GM12892 (cell line): ENCODE results near the gene KCNJ4.
"Not testable (repeated sequence)": the region's sequence is repeated elsewhere in the genome, so short reads cannot be mapped to it uniquely, and the experiment has no call there.

ENCODE experiments used
- DNase-seq: peaks from one replicate; pipeline ENCODE4 v3.0.0; 2011; ENCODE audit not compliant: insufficient read length
- FAIRE-seq: peaks from 2 replicates; lab custom pipeline; 2011; peaks lifted over from hg19 to GRCh38; lab: Jason Lieb, UNC
- POLR2A ChIP-seq: IDR thresholded peaks from 2 replicates; pipeline ENCODE4 v1.6.1; 2011; ENCODE audit warnings: low read depth, low read length, control low read depth
- POLR2AphosphoS5 ChIP-seq: IDR thresholded peaks from 2 replicates; pipeline ENCODE4 v1.6.1; 2011; ENCODE audit warnings: low read depth, low read length, control low read depth
- TAF1 ChIP-seq: IDR thresholded peaks from 2 replicates; pipeline ENCODE4 v1.6.1; 2011; ENCODE audit warnings: low read depth, mild to moderate bottlenecking, control low read depth, low read length, borderline replicate concordance

The KCNJ4 gene

DNA sequence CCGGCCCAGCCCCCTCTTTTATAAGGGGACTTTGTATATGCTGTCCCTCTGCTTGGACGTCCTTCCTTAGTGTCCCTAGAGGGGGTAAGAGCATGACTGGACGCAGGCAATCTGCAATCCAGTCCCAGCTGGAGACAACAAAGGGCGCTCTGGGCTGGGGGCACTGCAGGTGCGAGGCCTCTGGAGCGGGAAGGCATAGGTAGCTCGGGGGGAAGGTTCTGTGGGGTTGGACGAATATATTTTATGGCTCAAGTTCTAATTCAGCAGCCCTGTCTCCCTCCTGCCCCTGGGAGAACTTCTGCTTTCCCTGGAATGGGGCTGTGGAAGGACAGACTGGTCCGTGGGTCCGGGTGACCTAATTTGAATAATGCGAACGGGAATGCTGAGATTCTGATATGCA lies 40.0 kb downstream of the KCNJ4 start:
- no peak for TF ChIP-seq POLR2A
- no peak for TF ChIP-seq TAF1
- TF ChIP-seq POLR2AphosphoS5 = no peak
- DNase-seq (peak; percentile 16), FAIRE-seq (no peak)

DNA sequence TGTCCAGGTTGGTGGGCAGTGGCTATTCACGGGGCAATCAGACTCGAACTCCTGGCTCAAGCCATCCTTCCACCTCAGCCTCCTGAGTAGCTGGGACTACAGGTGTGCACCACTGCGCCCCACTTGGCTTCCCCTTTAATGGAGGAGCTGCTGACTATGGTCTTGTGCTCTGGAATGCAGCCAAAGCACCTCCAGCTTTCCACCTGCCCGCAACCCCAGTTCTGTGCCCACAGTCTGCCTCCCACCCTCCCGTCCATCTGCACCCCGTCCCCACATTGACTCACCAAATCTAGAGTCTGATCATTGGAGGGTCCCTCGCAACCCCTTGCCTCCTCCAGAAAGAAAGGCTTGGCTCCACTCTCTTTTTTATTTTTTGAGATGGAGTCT lies 41.0 kb downstream of the KCNJ4 start:
- DNase-seq (peak; percentile 14), FAIRE-seq (no peak)
- TF ChIP-seq POLR2A (no peak), POLR2AphosphoS5 (no peak), TAF1 (no peak)

DNA sequence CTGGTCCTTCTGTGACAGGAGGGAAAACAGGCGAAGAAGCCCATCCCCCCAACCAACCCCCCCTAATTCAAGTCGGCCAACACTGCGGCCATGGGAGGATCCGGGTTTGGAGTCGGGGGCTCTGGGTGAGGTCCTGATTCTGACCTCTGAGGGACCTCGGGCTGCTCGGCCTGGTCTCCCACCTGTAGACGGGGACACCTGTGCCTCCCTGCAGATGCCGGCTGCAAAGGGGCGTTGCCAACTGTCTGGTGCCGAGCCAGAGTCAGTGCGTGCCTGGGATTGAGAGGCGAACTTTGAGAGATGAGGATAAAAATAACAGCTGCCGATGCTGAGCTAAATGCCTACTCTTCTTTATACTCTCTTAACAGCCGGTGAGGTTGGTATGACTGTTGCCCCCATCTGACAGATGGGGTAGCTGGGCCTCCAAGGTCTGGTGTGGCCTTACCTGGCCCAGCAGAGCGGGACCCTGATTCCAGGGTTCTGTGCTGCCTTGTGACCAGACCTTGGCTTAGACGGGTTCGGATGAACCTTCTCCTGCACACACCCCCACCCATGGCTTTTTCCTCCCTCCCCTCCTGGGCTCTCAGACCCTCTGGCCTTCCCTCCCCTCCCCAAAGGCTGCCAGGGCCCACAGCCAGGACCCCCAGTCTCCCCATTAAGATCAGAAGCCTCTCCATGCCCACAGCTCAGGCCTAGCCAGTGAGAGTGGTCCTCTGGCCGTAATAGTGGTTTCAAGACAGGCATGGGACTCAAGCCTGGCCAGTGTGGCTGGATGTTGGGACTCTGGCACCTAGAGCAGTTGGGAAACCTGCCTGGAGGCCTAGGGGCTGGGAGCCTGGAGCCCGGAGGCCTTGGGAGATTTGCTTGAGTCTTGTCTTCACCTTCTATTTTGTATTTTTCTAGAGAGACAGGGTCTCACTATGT lies 41.7 kb downstream of the KCNJ4 start:
- FAIRE-seq = no peak
- TF ChIP-seq TAF1 = no peak
- peak; percentile 28 for DNase-seq

DNA sequence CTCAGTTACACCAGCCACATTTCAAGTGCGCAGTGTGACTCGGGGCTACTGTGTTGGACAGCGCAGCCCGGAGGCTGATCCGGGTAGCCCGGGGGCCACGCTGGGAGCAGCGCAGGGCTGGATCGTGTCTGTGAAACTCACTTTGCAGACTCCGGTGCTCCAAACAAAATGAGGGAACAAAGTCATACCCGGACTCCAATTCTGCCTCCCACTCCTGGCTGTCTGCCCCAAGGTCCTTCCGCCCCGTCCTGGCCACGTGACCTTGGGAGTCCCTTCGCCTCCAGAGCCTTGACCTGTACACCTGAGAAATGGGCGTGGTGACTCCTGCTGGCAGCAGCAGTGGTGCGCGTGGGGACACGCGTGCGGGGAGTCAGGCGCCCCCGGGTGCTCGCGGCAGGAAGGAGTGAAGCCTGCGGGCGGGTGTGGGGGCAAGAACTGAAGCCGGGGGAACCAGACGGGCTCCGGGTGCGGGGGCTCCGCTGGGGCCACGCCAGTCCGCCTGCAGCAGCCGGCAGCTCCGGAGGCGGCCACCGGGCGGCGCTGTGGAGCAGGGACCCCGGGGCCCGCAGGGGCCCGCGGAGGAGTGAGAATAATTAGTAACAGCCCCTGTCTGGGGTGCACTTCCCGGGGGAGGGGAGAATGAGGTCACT lies 42.4 kb downstream of the KCNJ4 start:
- DNase-seq = peak; percentile 78
- peak; percentile 53 for FAIRE-seq
- TF ChIP-seq POLR2A (no peak), POLR2AphosphoS5 (no peak), TAF1 (no peak)

DNA sequence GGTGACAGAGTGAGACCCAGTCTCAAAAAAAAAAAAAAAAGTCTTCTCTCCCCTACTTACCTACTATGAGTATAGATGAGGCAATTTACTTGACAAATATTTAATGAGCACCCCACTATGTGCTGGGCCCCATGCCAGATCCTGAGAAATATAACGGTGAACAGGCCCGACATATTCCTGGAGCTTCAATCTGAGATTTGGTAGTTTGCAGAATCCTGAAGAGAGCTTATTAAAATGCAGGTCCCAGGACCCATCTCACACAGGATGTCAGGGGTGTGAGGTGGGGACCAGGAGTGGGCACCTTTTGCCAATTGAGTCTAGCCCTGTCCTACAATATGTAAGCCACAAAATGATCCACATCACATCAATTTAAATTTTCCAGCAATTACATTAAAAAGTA lies 44.0 kb downstream of the KCNJ4 start:
- FAIRE-seq (no peak), DNase-seq (no peak)
- TF ChIP-seq POLR2A (no peak), TAF1 (no peak), POLR2AphosphoS5 (no peak)

DNA sequence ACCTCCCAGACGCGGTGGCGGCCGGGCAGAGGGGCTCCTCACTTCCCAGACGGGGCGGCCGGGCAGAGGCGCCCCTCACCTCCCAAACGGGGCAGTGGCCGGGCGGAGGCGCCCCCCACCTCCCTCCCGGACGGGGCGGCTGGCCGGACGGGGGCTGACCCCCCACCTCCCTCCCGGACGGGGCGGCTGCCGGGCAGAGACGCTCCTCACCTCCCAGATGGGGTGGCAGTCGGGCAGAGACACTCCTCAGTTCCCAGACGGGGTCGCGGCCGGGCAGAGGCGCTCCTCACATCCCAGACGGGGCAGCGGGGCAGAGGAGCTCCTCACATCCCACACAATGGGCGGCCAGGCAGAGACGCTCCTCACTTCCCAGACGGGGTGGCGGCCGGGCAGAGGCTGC lies 45.1 kb downstream of the KCNJ4 start:
- FAIRE-seq, DNase-seq: not testable (repeated sequence)

DNA sequence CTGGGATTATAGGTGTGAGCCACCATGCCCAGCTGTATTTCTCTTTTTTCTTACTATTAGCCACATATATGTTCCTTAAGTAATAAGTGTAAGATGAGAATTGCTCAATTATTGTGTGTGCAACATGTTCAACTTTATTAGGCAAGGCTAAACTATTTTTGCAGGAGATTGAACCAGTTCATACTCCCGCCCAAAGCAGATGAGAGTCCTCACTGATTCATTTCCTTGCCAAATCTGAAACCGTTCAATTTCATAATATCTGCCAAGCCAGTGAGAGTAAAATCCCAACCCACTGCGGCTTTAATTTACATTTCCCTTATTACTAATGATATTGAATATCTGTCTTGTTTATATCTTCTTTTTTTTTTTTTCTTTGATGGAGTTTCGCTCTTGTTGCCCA lies 48.4 kb downstream of the KCNJ4 start:
- TF ChIP-seq POLR2A (no peak), POLR2AphosphoS5 (no peak), TAF1 (no peak)
- DNase-seq = no peak
- no peak for FAIRE-seq

DNA sequence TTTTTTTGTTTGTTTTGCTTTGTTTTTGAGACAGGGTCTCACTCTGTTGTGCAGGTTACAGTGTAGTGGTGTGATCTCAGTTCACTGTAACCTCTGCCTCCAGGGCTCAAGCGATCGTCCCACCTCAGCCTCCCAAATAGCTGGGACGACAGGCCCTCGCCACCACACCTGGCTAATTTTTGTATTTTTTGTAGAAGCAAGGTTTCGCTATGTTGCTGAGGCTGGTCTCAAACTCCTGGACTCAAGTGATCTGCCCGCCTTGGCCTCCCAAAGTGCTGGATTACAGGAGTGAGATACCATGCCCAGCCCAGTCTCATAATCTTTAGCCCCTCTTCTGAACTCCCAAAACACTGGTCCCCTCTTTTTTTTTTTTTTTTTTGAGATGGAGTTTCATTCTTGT lies 50.6 kb downstream of the KCNJ4 start:
- no peak for DNase-seq
- TF ChIP-seq TAF1 (no peak), POLR2AphosphoS5 (no peak), POLR2A (no peak)
- FAIRE-seq = no peak

DNA sequence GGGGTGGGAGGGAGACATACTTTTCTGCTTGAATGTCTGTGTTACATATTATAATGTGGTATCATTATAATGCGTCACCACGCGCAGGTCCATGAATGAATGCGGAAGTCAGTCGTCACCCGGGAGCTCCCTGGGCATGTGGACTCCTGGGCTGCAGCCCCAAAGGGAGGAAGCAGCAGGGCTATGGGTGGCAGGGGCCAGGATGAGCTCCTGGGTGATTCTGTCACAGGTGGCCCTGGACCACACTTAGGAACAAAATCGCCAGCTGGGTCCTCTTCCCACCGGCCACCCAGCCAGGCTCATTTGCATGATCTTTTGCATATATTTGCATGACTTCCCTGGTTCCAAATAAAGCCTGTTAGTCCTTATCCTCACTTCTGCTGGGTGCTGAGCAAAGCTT lies 51.2 kb downstream of the KCNJ4 start:
- TF ChIP-seq TAF1 = no peak
- no peak for TF ChIP-seq POLR2AphosphoS5
- no peak for TF ChIP-seq POLR2A
- DNase-seq (no peak), FAIRE-seq (no peak)

DNA sequence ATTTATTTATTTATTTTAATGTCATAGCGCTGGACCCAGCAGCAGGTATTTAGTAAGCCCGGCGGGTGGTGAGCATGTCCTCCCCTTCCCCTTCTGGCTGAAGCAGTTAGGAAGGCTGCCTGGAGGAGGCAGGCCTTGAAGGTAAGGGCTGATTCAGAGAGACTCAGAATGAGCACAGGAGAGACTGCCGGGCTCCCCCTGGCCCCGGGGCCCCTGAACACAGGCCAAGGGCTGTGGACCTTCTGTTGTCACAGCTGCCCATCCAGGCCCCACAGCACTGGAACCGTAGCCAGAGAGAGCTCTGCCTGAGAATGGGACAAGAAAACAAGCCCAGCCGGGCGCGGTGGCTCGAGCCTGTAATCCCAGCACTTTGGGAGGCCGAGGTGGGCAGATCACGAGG lies 52.8 kb downstream of the KCNJ4 start:
- FAIRE-seq (no peak), DNase-seq (no peak)
- no peak for TF ChIP-seq POLR2AphosphoS5
- no peak for TF ChIP-seq POLR2A
- TF ChIP-seq TAF1 = no peak

DNA sequence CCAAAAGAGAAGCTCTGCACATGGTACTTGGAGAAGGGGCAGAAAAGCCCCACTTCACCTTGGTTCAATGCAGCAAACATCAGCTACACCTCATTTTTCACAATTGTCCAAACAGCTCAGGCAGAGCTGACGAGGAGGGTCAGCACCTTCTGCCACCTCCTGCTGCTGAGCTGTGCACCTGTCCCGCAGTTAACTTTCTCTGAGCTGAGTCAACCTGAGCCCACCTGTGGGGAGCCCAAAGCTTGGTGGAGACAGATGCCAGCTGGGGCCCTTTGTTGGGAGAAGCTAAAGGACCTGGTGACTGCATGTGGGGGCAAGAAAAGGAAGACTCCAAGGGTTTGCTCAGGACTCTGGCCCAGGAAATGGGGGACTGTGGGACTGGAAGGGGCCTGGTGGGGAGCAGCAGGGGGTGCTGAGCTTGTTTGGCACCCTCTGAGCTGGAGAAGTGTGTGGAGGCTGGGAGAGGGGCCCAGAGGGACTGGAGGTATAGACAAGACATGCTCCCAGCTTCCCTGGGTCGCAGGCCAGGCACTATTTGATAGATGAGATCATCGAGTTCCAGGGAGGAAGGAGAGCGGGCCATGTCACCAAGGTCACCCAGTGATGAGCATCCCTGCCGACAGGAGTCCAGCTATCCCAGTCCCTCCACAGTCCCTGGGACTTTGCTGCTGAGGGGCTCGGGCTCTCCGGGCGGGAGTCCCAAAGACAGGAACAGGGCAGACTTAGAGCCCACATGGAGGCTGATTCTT lies 53.5 kb downstream of the KCNJ4 start:
- FAIRE-seq = no peak
- no peak for TF ChIP-seq TAF1
- peak; percentile 25 for DNase-seq

DNA sequence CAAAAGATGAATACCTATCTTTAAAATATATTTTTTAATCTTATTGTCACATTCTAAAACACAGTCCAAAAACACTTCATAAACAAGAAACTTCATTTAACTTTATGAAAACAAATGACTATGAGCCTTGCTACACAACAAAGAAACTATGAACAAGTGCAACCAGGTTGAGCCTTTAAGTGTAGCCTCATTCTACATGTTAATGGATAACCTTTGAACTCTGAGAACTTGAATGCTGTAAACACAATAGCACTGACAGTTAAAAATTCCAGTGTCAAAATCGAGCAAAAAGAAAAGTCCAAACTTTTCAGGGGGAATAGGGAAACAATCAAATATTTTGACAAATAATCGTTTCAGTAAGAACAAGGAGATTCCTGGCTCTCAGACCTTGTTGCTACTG lies 54.7 kb downstream of the KCNJ4 start:
- not testable (repeated sequence) for FAIRE-seq, DNase-seq
